ENCODE measurements around the gene NR3C2. TPM values are rescaled to one million over a fixed set of nuclear protein-coding genes. Genes with fewer than 3 reads are reported as not detected.

NR3C2 gene
- total RNA-seq, 2 experiments from 2014 or later = 2.0 to 5.2 TPM

DNA sequence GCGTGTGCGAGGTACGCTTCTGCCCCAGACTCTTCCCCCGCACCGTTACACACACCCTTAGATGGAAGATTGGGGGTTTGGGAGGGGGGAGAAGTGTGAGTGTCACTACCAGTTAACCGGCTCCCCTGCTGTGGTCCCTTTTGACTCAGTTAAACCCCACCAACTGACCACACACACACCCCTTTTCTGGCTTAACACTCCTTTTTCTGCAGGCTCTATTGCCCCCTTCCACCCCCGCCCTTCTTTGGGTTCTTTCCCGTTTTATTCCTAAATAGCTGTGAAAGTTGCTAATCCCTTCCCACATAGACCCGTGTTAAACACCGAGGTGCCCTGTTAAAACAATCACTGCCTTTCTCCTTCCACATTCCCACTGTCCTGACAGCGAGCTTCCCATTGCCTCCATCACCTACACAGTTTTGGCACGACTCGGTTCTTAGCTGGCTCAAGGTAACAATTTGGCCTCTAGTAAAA lies 3.7 kb upstream of the NR3C2 start:
- intact Hi-C loops (cut with micrococcal nuclease; ENCODE audit: unreplicated experiment) = no loop called here
- Histone ChIP-seq H3K4me2 (ENCODE audit: low read length) (peak overlapping the region; percentile 87), H3K27ac (ENCODE audit: low read depth, low read length, poor library complexity, severe bottlenecking) (no peak overlapping the region), H3K9me2 (ENCODE audit: insufficient read depth, low read length) (no peaks in the 10 kb centered on the region), H3K9me3 (ENCODE audit: low read length) (no peaks in the 10 kb centered on the region), H3K36me3 (ENCODE audit: insufficient read depth, low read length) (no peaks in the 10 kb centered on the region), H2AFZ (ENCODE audit: low read length) (peak overlapping the region; percentile 69; the same call in 1 of the 2 replicates), H3K4me3 (ENCODE audit: low read depth, low read length, poor library complexity, severe bottlenecking) (peak overlapping the region; percentile 82), H3K4me1 (ENCODE audit: insufficient read depth, low read length, poor library complexity, severe bottlenecking) (peaks cover 14% of the 10 kb centered on the region), H3K79me2 (ENCODE audit: insufficient read depth, low read depth, low read length) (no peaks in the 10 kb centered on the region), H4K20me1 (ENCODE audit: insufficient read depth, low read length) (no peaks in the 10 kb centered on the region)
- DNase-seq (ENCODE audit: low spot score) = no peak
- TF ChIP-seq EZH2phosphoT487 (IDR thresholded peaks at IDR 0.05; ENCODE audit: borderline replicate concordance, low read depth, low read length) = no peak
- TF ChIP-seq, protein P1, sequence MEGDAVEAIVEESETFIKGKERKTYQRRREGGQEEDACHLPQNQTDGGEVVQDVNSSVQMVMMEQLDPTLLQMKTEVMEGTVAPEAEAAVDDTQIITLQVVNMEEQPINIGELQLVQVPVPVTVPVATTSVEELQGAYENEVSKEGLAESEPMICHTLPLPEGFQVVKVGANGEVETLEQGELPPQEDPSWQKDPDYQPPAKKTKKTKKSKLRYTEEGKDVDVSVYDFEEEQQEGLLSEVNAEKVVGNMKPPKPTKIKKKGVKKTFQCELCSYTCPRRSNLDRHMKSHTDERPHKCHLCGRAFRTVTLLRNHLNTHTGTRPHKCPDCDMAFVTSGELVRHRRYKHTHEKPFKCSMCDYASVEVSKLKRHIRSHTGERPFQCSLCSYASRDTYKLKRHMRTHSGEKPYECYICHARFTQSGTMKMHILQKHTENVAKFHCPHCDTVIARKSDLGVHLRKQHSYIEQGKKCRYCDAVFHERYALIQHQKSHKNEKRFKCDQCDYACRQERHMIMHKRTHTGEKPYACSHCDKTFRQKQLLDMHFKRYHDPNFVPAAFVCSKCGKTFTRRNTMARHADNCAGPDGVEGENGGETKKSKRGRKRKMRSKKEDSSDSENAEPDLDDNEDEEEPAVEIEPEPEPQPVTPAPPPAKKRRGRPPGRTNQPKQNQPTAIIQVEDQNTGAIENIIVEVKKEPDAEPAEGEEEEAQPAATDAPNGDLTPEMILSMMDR (conservative IDR thresholded peaks at IDR 0.05; ENCODE audit: low read length) = no peak
- POLR2A ChIA-PET = interaction anchor here (0.5 to 1.4 kb wide), 5 partner anchors 9 to 720 kb away, joined by 3 to 8 read pairs (median 3); no protein-coding TSS in a partner anchor
- CTCF ChIA-PET (ENCODE audit: unreplicated experiment) = no interaction called here
- no TSS peak for BruUV-seq (replicated peaks)

DNA sequence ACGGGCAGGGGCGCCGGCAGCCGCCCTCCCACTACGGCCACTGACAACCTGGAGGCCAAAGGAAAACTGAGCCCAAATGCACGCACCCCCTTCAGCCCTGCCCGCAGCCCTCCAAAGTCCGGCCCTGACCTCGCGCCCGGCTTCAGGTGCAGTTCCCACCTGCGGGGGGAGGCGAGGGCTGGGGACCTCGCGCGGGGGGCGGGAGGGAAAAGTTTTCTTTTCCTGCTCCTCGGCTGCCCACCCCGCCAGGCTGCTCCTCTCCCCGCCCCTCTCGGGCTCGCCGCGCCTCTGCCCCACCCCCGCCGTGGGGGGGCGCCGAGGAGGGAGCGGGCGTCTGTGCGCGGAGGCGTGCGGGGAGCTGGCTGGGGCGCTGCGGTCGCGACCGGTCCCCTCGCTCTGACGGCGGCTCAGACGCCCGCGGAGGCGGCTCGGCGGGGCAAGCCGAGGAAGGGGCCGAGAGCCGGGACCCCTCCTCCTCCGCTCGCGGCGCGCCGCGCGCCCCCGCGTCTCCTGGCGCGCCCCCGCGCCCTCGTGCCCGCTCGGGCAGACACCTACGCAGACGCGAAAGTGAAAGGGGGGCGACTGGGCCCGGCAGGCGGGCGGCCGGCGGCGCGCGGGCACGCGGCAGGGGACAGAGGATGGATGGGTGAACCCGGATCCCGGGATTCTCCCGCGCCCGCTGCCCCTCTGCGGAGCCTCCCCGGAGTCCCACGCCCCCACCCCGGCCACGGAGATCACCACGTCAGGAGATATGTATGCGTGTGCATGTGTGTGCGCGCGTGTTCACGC lies 3.1 kb upstream of the NR3C2 start:
- intact Hi-C loops (cut with micrococcal nuclease; ENCODE audit: unreplicated experiment) = no loop called here
- H3K9me3 ChIP-seq (ENCODE audit: low read length) = no peaks in the 10 kb centered on the region
- no peaks in the 10 kb centered on the region for H3K36me3 ChIP-seq (ENCODE audit: insufficient read depth, low read length)
- peak overlapping the region; percentile 87 for H3K4me2 ChIP-seq (ENCODE audit: low read length)
- H4K20me1 ChIP-seq (ENCODE audit: insufficient read depth, low read length) = no peaks in the 10 kb centered on the region
- no peaks in the 10 kb centered on the region for H3K9me2 ChIP-seq (ENCODE audit: insufficient read depth, low read length)
- H3K4me3 ChIP-seq (ENCODE audit: low read depth, low read length, poor library complexity, severe bottlenecking) = peak overlapping the region; percentile 82
- H2AFZ ChIP-seq (ENCODE audit: low read length) = peak overlapping the region; percentile 69
- H3K79me2 ChIP-seq (ENCODE audit: insufficient read depth, low read depth, low read length) = no peaks in the 10 kb centered on the region
- H3K4me1 ChIP-seq (ENCODE audit: insufficient read depth, low read length, poor library complexity, severe bottlenecking) = peaks cover 14% of the 10 kb centered on the region
- no TSS peak for BruUV-seq (replicated peaks)
- POLR2A ChIA-PET = interaction anchor here (0.5 to 1.2 kb wide), 2 partner anchors 84 to 385 kb away, joined by 5 to 8 read pairs; no protein-coding TSS in a partner anchor
- no peak for TF ChIP-seq EZH2phosphoT487 (IDR thresholded peaks at IDR 0.05; ENCODE audit: borderline replicate concordance, low read depth, low read length)
- TF ChIP-seq, protein P1 (conservative IDR thresholded peaks at IDR 0.05; ENCODE audit: low read length) = no peak
- H3K27ac ChIP-seq (ENCODE audit: low read depth, low read length, poor library complexity, severe bottlenecking) = no peak overlapping the region
- peak; percentile 53 for DNase-seq (ENCODE audit: low spot score)
- CTCF ChIA-PET (ENCODE audit: unreplicated experiment) = no interaction called here

All from OCI-LY7 (cell line).